Spleen (tissue), 11 donors: ENCODE measurements around the gene AKR1C8. TPM values are rescaled to one million over a fixed set of nuclear protein-coding genes. Genes with fewer than 3 reads are reported as not detected.
"Not testable (repeated sequence)": the region's sequence is repeated elsewhere in the genome, so short reads cannot be mapped to it uniquely, and the experiment has no call there.

Source experiments
- DNase-seq: peaks from one replicate; pipeline ENCODE4 v3.0.0-alpha.2; 2020
- H3K27ac ChIP-seq, 8 donors: fragments of 200-600 bp; sonication (generic) in 7 of 8; 1 replicate in 4 of 8; 2 replicates in 4 of 8; pipeline versions ENCODE4 v1.5.0 to v1.8.0; 2016 to 2021; ENCODE audit warnings: inconsistent platforms in 4 of 8, mild to moderate bottlenecking in 4 of 8, moderate library complexity in 1 of 8
- H3K27me3 ChIP-seq, 7 donors: fragments of 200-600 bp; sonication (generic) in 6 of 7; replicated peaks in 1 of 7; 1 replicate in 4 of 7; 2 replicates in 3 of 7; pipeline versions ENCODE4 v1.5.0 to v1.8.0; 2016 to 2021; ENCODE audit warnings: inconsistent platforms in 3 of 7, mild to moderate bottlenecking in 1 of 7
- H3K36me3 ChIP-seq, 6 donors: fragments of 200-600 bp; sonication (generic) in 5 of 6; 1 replicate in 4 of 6; 2 replicates in 2 of 6; pipeline versions ENCODE4 v1.5.0 to v1.8.0; 2016 to 2021; ENCODE audit warnings: inconsistent platforms in 2 of 6
- H3K4me1 ChIP-seq, 6 donors: fragments of 200-600 bp; sonication (generic) in 5 of 6; 1 replicate in 3 of 6; 2 replicates in 3 of 6; pipeline versions ENCODE4 v1.5.0 to v1.8.0; 2016 to 2021; ENCODE audit warnings: inconsistent platforms in 3 of 6
- H3K4me3 ChIP-seq, 8 donors: fragments of 200-600 bp; sonication (generic) in 7 of 8; 1 replicate in 4 of 8; 2 replicates in 4 of 8; pipeline versions ENCODE4 v1.5.0 to v1.8.0; 2016 to 2021; ENCODE audit warnings: inconsistent platforms in 4 of 8, mild to moderate bottlenecking in 4 of 8, moderate library complexity in 2 of 8
- H3K9me3 ChIP-seq, 8 donors: fragments of 200-600 bp; sonication (generic) in 7 of 8; 1 replicate in 4 of 8; 2 replicates in 4 of 8; pipeline versions ENCODE4 v1.5.0 to v1.8.0; 2016 to 2021; ENCODE audit warnings: inconsistent platforms in 4 of 8
- CTCF ChIP-seq, 11 experiments: fragments of 200-600 bp in 7 of 11; fragments of 450-650 bp in 4 of 11; sonication (generic) in 4 of 11; IDR thresholded peaks in 8 of 11; conservative IDR thresholded peaks in 3 of 11; 1 replicate in 7 of 11; 2 replicates in 4 of 11; pipeline versions ENCODE4 v1.4.0 to v1.8.0; 2016 to 2021; ENCODE audit warnings: antibody characterized with exemption in 11 of 11, inconsistent platforms in 4 of 11, mild to moderate bottlenecking in 1 of 11
- POLR2A ChIP-seq, 3 donors: fragments of 450-650 bp; IDR thresholded peaks; one replicate each; pipeline ENCODE4 v1.5.1; 2017; ENCODE audit warnings: antibody characterized with exemption in 3 of 3, mild to moderate bottlenecking in 1 of 3
- POLR2AphosphoS5 ChIP-seq, 3 donors: sonication (generic); formaldehyde crosslinking; IDR thresholded peaks; one replicate each; pipeline ENCODE4 v1.5.1; 2017; ENCODE audit warnings: antibody characterized with exemption in 3 of 3
- WGBS, 5 donors: extraction: QIAGEN DNeasy Blood & Tissue Kit in 3 of 5; methylation state at CpG; one replicate each; pipeline versions ENCODE4 v1.1.5 to v1.1.7; 2013 to 2018; 5-methylcytosine and 5-hydroxymethylcytosine counted together
- intact Hi-C: fragments of 100-400 bp; cut with DNase I; formaldehyde crosslinking; loops from one replicate; pipeline ENCODE4 v1.15.0; 2023; ENCODE audit warnings: low total_unique reads
- polyA plus RNA-seq, 3 donors: library from polyadenylated mRNA; stranded (reverse); fragments of 200-250 nt; gene quantifications; one replicate each; pipeline ENCODE4 v1.2.1, GENCODE V29; 2013
- total RNA-seq, 7 donors: library from RNA; depleted of rRNA in 3 of 7; stranded (reverse); fragments of >200 nt in 3 of 7; fragmentation: NEBNext Ultra II Directional in 4 of 7; extraction: Animal tissue kit (Norgen Biotek cat#: 25700) in 4 of 7; gene quantifications; one replicate each; pipeline versions ENCODE4 v1.1.0 to v1.2.1, GENCODE V29; 2016 to 2021
- donor health status: healthy with polysubstance abuse.
- donor health status: DM: no; HTN: no; CAD: no; lungs with moderate emphysema.
- donor health status: DM: no; HTN: no; CAD: no.
- donor health status: Bipolar disorder and iron deficiency.
- donor health status: healthy.
- donor health status: DM: no; HTN: no; CAD: no.
- donor health status: DM: yes; HTN: yes; CAD: no.

The AKR1C8 gene
- total and polyA plus RNA-seq, 10 donors = 0.23 to 0.26 TPM; not detected in 8

GRCh38 chr10:5117026-5117425 is 67.9 kb downstream of the AKR1C8 start:
- WGBS, 5 donors = 5 to 26% (median 21%) methylated on average over 3 of the region's 3 CpGs
- H3K27me3 ChIP-seq = no peaks in the 10 kb centered on the region
- intact Hi-C loops = no loop called here
- no peaks in the 10 kb centered on the region for H3K36me3 ChIP-seq
- no peak overlapping the region for H3K4me3 ChIP-seq
- TF ChIP-seq POLR2AphosphoS5 (IDR thresholded peaks at IDR 0.05) (no peak), CTCF (IDR thresholded peaks at IDR 0.05 in 8 of 11, conservative IDR thresholded peaks at IDR 0.05 in 3 of 11) (no peak), POLR2A (IDR thresholded peaks at IDR 0.05) (no peak)
- no peak for DNase-seq
- no peaks in the 10 kb centered on the region for H3K4me1 ChIP-seq
- H3K9me3 ChIP-seq = peaks cover 0 to 11% (median 7%) of the 10 kb centered on the region in 8 donors
- H3K27ac ChIP-seq = no peak overlapping the region

- WGBS, 5 donors = 25 to 53% (median 41%) methylated on average over 5 of the region's 5 CpGs
- H3K36me3 ChIP-seq = no peaks in the 10 kb centered on the region
- no peak overlapping the region for H3K4me3 ChIP-seq
- DNase-seq = no peak
- TF ChIP-seq CTCF (IDR thresholded peaks at IDR 0.05 in 8 of 11, conservative IDR thresholded peaks at IDR 0.05 in 3 of 11) (no peak), POLR2A (IDR thresholded peaks at IDR 0.05) (no peak), POLR2AphosphoS5 (IDR thresholded peaks at IDR 0.05) (no peak)
- no peak overlapping the region for H3K27ac ChIP-seq
- intact Hi-C loops = no loop called here
- peaks cover 0 to 11% (median 7%) of the 10 kb centered on the region in 8 donors for H3K9me3 ChIP-seq
- H3K27me3 ChIP-seq = no peaks in the 10 kb centered on the region
- H3K4me1 ChIP-seq = no peaks in the 10 kb centered on the region
Observed at GRCh38 chr10:5116621-5117020, 68.3 kb downstream of the AKR1C8 start.

GRCh38 chr10:5109861-5110260 is 75.1 kb downstream of the AKR1C8 start:
- WGBS, 5 donors = 87 to 100% (median 96%) methylated on average over 2 to 12 of the region's 12 CpGs
- H3K4me3 ChIP-seq, H3K36me3 ChIP-seq, DNase-seq, H3K4me1 ChIP-seq, H3K9me3 ChIP-seq, H3K27me3 ChIP-seq, intact Hi-C loops, H3K27ac ChIP-seq: not testable (repeated sequence)

GRCh38 chr10:5108658-5109416 is 76.1 kb downstream of the AKR1C8 start:
- TF ChIP-seq POLR2A (IDR thresholded peaks at IDR 0.05) (no peak), POLR2AphosphoS5 (IDR thresholded peaks at IDR 0.05) (no peak), CTCF (IDR thresholded peaks at IDR 0.05 in 8 of 11, conservative IDR thresholded peaks at IDR 0.05 in 3 of 11) (no peak)
- Histone ChIP-seq H3K27ac (no peak overlapping the region), H3K9me3 (no peaks in the 10 kb centered on the region), H3K36me3 (no peaks in the 10 kb centered on the region), H3K27me3 (no peaks in the 10 kb centered on the region), H3K4me1 (no peaks in the 10 kb centered on the region), H3K4me3 (no peak overlapping the region)
- intact Hi-C loops = no loop called here
- WGBS, 5 donors = 30 to 70% (median 41%) methylated on average over 3 of the region's 3 CpGs
- no peak for DNase-seq
